Endothelial cell of umbilical vein (primary cell): ENCODE data around the gene PPP1R9B. TPM values are rescaled to one million over a fixed set of nuclear protein-coding genes. Genes with fewer than 3 reads are reported as not detected.

Source experiments
- BruUV-seq: library from RNA; stranded (reverse); fragments of 400-500 nt; replicated peaks from 2 replicates; lab custom pipeline; 2021; lab: Mats Ljungman, UMichigan
- CTCF ChIA-PET: fragments of 300-600, 350-600 bp; sonication (Branson Sonifier 250); formaldehyde crosslinking; loops from one replicate; lab custom pipeline; 2021; ENCODE audit warnings: antibody characterized with exemption, inconsistent platforms; lab: Charles Lee
- POLR2A ChIA-PET: fragments of 300-600, 350-600 bp; sonication (Branson Sonifier 250); formaldehyde crosslinking; loops from one replicate; lab custom pipeline; 2021; ENCODE audit warnings: antibody characterized with exemption, inconsistent platforms; lab: Charles Lee
- DNase-seq: peaks from one replicate; pipeline ENCODE4 v3.0.0-alpha.2; 2011; ENCODE audit warnings: low read depth, low spot score
- FAIRE-seq: peaks from 2 replicates; lab custom pipeline; 2011; peaks lifted over from hg19 to GRCh38; lab: Jason Lieb, UNC
- H2AFZ ChIP-seq: 2 replicates; pipeline ENCODE4 v1.6.0; 2012; ENCODE audit warnings: low read depth, low read length, control low read depth, inconsistent platforms
- H3K27ac ChIP-seq: 2 replicates; pipeline ENCODE4 v1.5.1; 2011; ENCODE audit warnings: low read depth, mild to moderate bottlenecking, control low read depth, low read length, moderate library complexity; ENCODE audit not compliant: insufficient read depth
- H3K27me3 ChIP-seq, 2 experiments: 2 replicates each; pipeline versions ENCODE4 v1.6.0 to v1.6.1; 2011; ENCODE audit warnings: low read length in 2 of 2, mixed read lengths in 1 of 2; ENCODE audit not compliant: control insufficient read depth in 2 of 2, insufficient read depth in 2 of 2
- H3K36me3 ChIP-seq, 2 experiments: 2 replicates in 1 of 2; 3 replicates in 1 of 2; pipeline ENCODE4 v1.5.1; 2011; ENCODE audit warnings: low read length in 2 of 2, mild to moderate bottlenecking in 1 of 2, moderate library complexity in 1 of 2; ENCODE audit not compliant: control insufficient read depth in 2 of 2, insufficient read depth in 2 of 2; ENCODE audit errors: extremely low read depth in 1 of 2
- H3K4me1 ChIP-seq: 3 replicates; pipeline ENCODE4 v1.5.1; 2011; ENCODE audit warnings: mild to moderate bottlenecking, low read length; ENCODE audit not compliant: control insufficient read depth, insufficient read depth; ENCODE audit errors: extremely low read depth
- H3K4me2 ChIP-seq: 2 replicates; pipeline ENCODE4 v1.6.1; 2011; ENCODE audit warnings: low read length, control low read depth, mixed read lengths; ENCODE audit not compliant: insufficient read depth
- H3K4me3 ChIP-seq, 3 experiments: fragments of 200-600 bp in 1 of 3; sonication (generic), shearing (Covaris generic) in 1 of 3; replicated peaks in 1 of 3; 2 replicates each; pipeline ENCODE4 v1.5.1; 2011 to 2016; ENCODE audit warnings: control low read depth in 3 of 3, low read length in 3 of 3, mild to moderate bottlenecking in 2 of 3, inconsistent platforms in 1 of 3, low read depth in 1 of 3, moderate library complexity in 1 of 3; ENCODE audit not compliant: insufficient read depth in 1 of 3
- H3K79me2 ChIP-seq: 2 replicates; pipeline ENCODE4 v1.6.0; 2012; ENCODE audit warnings: low read length, inconsistent platforms; ENCODE audit not compliant: control insufficient read depth, insufficient read depth
- H3K9ac ChIP-seq: replicated peaks from 2 replicates; pipeline ENCODE3; 2011; ENCODE audit warnings: low read length, control low read depth; ENCODE audit not compliant: insufficient read depth; ENCODE audit errors: extremely low read depth
- H3K9me1 ChIP-seq: replicated peaks from 3 replicates; pipeline ENCODE4 v1.6.0; 2011; ENCODE audit warnings: mild to moderate bottlenecking, low read length; ENCODE audit not compliant: control insufficient read depth, insufficient read depth; ENCODE audit errors: extremely low read depth
- H3K9me3 ChIP-seq: replicated peaks from 2 replicates; pipeline ENCODE4 v1.5.1; 2012; ENCODE audit warnings: low read length, inconsistent platforms; ENCODE audit not compliant: control insufficient read depth, insufficient read depth
- H4K20me1 ChIP-seq: replicated peaks from 2 replicates; pipeline ENCODE3; 2011; ENCODE audit warnings: mild to moderate bottlenecking, low read length; ENCODE audit not compliant: control insufficient read depth, insufficient read depth; ENCODE audit errors: extremely low read depth
- CTCF ChIP-seq, 2 donors: IDR thresholded peaks; 1 replicate in 1 of 2; 2 replicates in 1 of 2; pipeline ENCODE4 v1.5.1; 2011; ENCODE audit warnings: low read length in 2 of 2, mild to moderate bottlenecking in 2 of 2, moderate library complexity in 2 of 2, control low read depth in 1 of 2, inconsistent platforms in 1 of 2, low read depth in 1 of 2; ENCODE audit not compliant: insufficient read depth in 1 of 2; ENCODE audit errors: extremely low read depth in 1 of 2
- EZH2 ChIP-seq: IDR thresholded peaks from 2 replicates; pipeline ENCODE4 v1.6.1; 2012; ENCODE audit warnings: borderline replicate concordance, low read depth, mild to moderate bottlenecking, moderate library complexity, low read length, inconsistent platforms; ENCODE audit not compliant: severe bottlenecking
- FOS ChIP-seq: IDR thresholded peaks from 2 replicates; pipeline ENCODE4 v1.6.1; 2011; ENCODE audit warnings: mild to moderate bottlenecking, low read length, moderate library complexity, borderline replicate concordance; ENCODE audit not compliant: insufficient read depth
- GATA2 ChIP-seq: IDR thresholded peaks from 2 replicates; pipeline ENCODE4 v1.7.0; 2011; ENCODE audit warnings: low read depth, mild to moderate bottlenecking, moderate library complexity, mixed read lengths, low read length; ENCODE audit not compliant: insufficient read length, insufficient read depth
- JUN ChIP-seq: IDR thresholded peaks from 2 replicates; pipeline ENCODE4 v1.6.1; 2011; ENCODE audit warnings: borderline replicate concordance, low read depth; ENCODE audit not compliant: insufficient read length, insufficient read depth
- MAX ChIP-seq: IDR thresholded peaks from 2 replicates; pipeline ENCODE4 v1.6.1; 2011; ENCODE audit not compliant: insufficient read depth, insufficient read length
- MYC ChIP-seq: IDR thresholded peaks from one replicate; pipeline ENCODE4 v1.6.1; 2011; ENCODE audit warnings: mild to moderate bottlenecking, low read depth, low read length
- POLR2A ChIP-seq: IDR thresholded peaks from 2 replicates; pipeline ENCODE4 v1.6.1; 2012; ENCODE audit warnings: low read depth, mild to moderate bottlenecking, control low read depth, low read length
- POLR2AphosphoS5 ChIP-seq: IDR thresholded peaks from 2 replicates; pipeline ENCODE4 v1.6.1; 2012; ENCODE audit warnings: low read depth, mild to moderate bottlenecking, control low read depth, low read length, moderate library complexity; ENCODE audit not compliant: insufficient read depth
- dilution Hi-C: fragments of 300-500 bp; cut with MboI; formaldehyde crosslinking; loops from one replicate; pipeline ENCODE4 v1.15.0; 2019; ENCODE audit warnings: low sequenced_read_pairs; ENCODE audit not compliant: extremely low pct_ligation_motif_present
- intact Hi-C: fragments of 100-400 bp; cut with micrococcal nuclease; formaldehyde crosslinking; loops from one replicate; pipeline ENCODE4 v1.10.0; 2022
- polyA plus RNA-seq, 4 experiments: library from polyadenylated mRNA; depleted of rRNA in 3 of 4; stranded (reverse) in 3 of 4; unstranded in 1 of 4; fragments of >200 nt; gene quantifications; 2 replicates each; pipeline versions ENCODE4 v1.2.1 to v1.2.3, GENCODE V29; 2011 to 2012; ENCODE audit warnings: missing spikeins in 1 of 4
- total RNA-seq: library from RNA; stranded (reverse); gene quantifications from 2 replicates; pipeline ENCODE4 v1.2.3, GENCODE V29; 2021

Gene PPP1R9B
- total and polyA plus RNA-seq, 2 donors (not counting 3 experiments of a cell fraction or from before 2014, with no cell fraction given) = 20.1 to 60.2 TPM

DNA sequence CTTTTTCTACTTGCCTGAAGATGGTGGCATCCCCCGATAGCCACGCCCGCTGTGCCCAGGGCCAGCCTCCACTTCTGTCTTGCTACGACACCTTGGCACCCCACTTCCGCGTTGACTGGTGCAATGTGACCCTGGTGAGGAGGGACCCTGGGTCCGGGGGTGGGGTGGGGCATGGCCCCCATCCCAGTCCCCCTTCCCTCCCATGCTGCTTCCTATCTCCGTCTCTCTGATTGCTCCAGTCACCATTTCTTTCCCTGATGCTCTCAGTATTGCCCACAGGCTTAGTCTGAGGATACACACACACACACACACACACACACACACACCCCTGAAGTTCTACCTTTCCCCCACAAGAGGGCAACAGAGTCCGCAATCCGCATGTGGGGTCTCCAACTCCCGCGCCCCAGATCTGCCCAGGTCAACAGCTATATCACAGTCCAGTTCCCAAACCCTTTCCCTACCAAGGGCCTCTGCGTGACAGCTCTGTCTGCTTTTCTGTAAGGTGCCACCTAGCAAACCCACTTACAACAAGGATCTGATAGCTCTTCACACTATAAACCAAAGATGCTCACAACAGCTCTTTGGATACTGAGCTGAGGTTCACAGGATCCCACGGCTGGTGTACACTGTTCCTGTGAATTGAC, 18.8 kb upstream of the PPP1R9B start:
- POLR2A ChIA-PET = no interaction called here
- no peak overlapping the region for H3K27ac ChIP-seq
- H3K9me3 ChIP-seq = no peaks in the 10 kb centered on the region
- H3K9me1 ChIP-seq = no peaks in the 10 kb centered on the region
- no peak overlapping the region for H3K4me3 ChIP-seq
- intact Hi-C loops (loop anchor here (1.0 kb wide), 2 partner anchors 29 to 128 kb away; no protein-coding TSS in a partner anchor), dilution Hi-C loops (no loop called here)
- no peak for TF ChIP-seq POLR2A
- TF ChIP-seq FOS = no peak
- no peak for TF ChIP-seq GATA2
- TF ChIP-seq MAX = no peak
- no peak for TF ChIP-seq EZH2
- TF ChIP-seq MYC = no peak
- no peak for TF ChIP-seq JUN
- TF ChIP-seq POLR2AphosphoS5 = no peak
- TF ChIP-seq CTCF (IDR thresholded peaks at IDR 0.05; ENCODE audit: extremely low read depth in 1 of 2, insufficient read depth in 1 of 2, low read depth in 1 of 2, low read length in 2 of 2) = peak; percentile 78 to 88
- H3K4me1 ChIP-seq = peaks cover 5% of the 10 kb centered on the region
- FAIRE-seq (peak; percentile 79), DNase-seq (peak; percentile 65)
- no peaks in the 10 kb centered on the region for H3K36me3 ChIP-seq
- no peaks in the 10 kb centered on the region for H3K79me2 ChIP-seq
- H3K27me3 ChIP-seq = no peaks in the 10 kb centered on the region
- no peak overlapping the region for H3K4me2 ChIP-seq
- H3K9ac ChIP-seq = no peak overlapping the region
- H4K20me1 ChIP-seq = no peaks in the 10 kb centered on the region
- BruUV-seq = no TSS peak
- CTCF ChIA-PET = interaction anchor here (0.6 to 8.8 kb wide), 40 partner anchors 9 to 193 kb away, joined by 3 to 234 read pairs (median 5); partner anchors contain the start of genes COL1A1 and TMEM92
- H2AFZ ChIP-seq = no peak overlapping the region
